SU-DHL-6 (cell line): ENCODE results near the gene ACOT4.

Experiments
- H2AFZ ChIP-seq: fragments of 200-600 bp; sonication (generic); 2 replicates; pipeline ENCODE4 v1.6.1; 2014; ENCODE audit warnings: low read depth, mild to moderate bottlenecking, moderate library complexity, mixed read lengths, antibody characterized with exemption, low read length; ENCODE audit not compliant: severe bottlenecking
- H3F3A ChIP-seq: fragments of 200-600 bp; shearing (Covaris generic); 2 replicates; pipeline ENCODE4 v1.6.0; 2016; ENCODE audit warnings: antibody characterized with exemption, mild to moderate bottlenecking; ENCODE audit not compliant: insufficient read depth
- H3K27ac ChIP-seq: fragments of 200-600 bp; sonication (generic); 2 replicates; pipeline ENCODE4 v1.5.1; 2016; ENCODE audit warnings: low read depth, mild to moderate bottlenecking, low read length, moderate library complexity, mixed read lengths
- H3K27me3 ChIP-seq: fragments of 200-600 bp; sonication (generic), shearing (Covaris generic); 2 replicates; pipeline ENCODE4 v1.6.0; 2014; ENCODE audit warnings: mild to moderate bottlenecking, low read length
- H3K36me3 ChIP-seq: fragments of 200-600 bp; sonication (generic); 2 replicates; pipeline ENCODE4 v1.6.1; 2014; ENCODE audit warnings: mild to moderate bottlenecking, low read length, mixed read lengths
- H3K4me2 ChIP-seq: fragments of 300-600, 200-600 bp; shearing (Covaris generic), sonication (generic); 2 replicates; pipeline ENCODE4 v1.6.0; 2014; ENCODE audit warnings: low read length, low read depth, mild to moderate bottlenecking; ENCODE audit not compliant: poor library complexity, severe bottlenecking
- H3K4me3 ChIP-seq: fragments of 200-600 bp; sonication (generic); 2 replicates; pipeline ENCODE4 v1.5.1; 2014; ENCODE audit warnings: antibody characterized with exemption, low read length, mild to moderate bottlenecking, mixed read lengths; ENCODE audit not compliant: insufficient read depth, poor library complexity, severe bottlenecking
- H3K79me2 ChIP-seq: fragments of 200-600 bp; sonication (generic); 2 replicates; pipeline ENCODE4 v1.6.1; 2014; ENCODE audit warnings: mild to moderate bottlenecking, low read length, moderate library complexity; ENCODE audit not compliant: insufficient read depth
- H3K9ac ChIP-seq: fragments of 200-600 bp; sonication (generic); 2 replicates; pipeline ENCODE4 v1.7.0; 2014; ENCODE audit warnings: mild to moderate bottlenecking, low read length
- H3K9me2 ChIP-seq: fragments of 200-600 bp; sonication (generic); replicated peaks from 2 replicates; pipeline ENCODE4 v1.6.1; 2014; ENCODE audit warnings: low read length; ENCODE audit not compliant: insufficient read depth
- H3K9me3 ChIP-seq: fragments of 200-600 bp; sonication (generic); 2 replicates; pipeline ENCODE4 v1.6.1; 2014; ENCODE audit warnings: low read length, mixed read lengths; ENCODE audit not compliant: insufficient read depth
- H4K20me1 ChIP-seq: fragments of 200-600 bp; sonication (generic); 2 replicates; pipeline ENCODE4 v1.6.1; 2014; ENCODE audit warnings: low read depth, mild to moderate bottlenecking, antibody characterized with exemption, low read length, moderate library complexity, mixed read lengths
- CTCF ChIP-seq: fragments of 200-600 bp; sonication (generic); IDR thresholded peaks from one replicate; pipeline ENCODE4 v1.5.1; 2017; ENCODE audit warnings: antibody characterized with exemption, mild to moderate bottlenecking, low read length, moderate library complexity; ENCODE audit not compliant: insufficient read depth, poor library complexity, severe bottlenecking
- EZH2phosphoT487 ChIP-seq: fragments of 200-600 bp; sonication (generic), shearing (Covaris generic); conservative IDR thresholded peaks from 2 replicates; pipeline ENCODE4 v1.6.1; 2018; ENCODE audit warnings: mild to moderate bottlenecking, antibody characterized with exemption, low read length, moderate library complexity, mixed read lengths

The ACOT4 gene

GRCh38 chr14:73625706-73626105, 34.0 kb downstream of the ACOT4 start:
- no peaks in the 10 kb centered on the region for H3K79me2 ChIP-seq
- H4K20me1 ChIP-seq, result no peaks in the 10 kb centered on the region
- no peak overlapping the region for H3K4me3 ChIP-seq

GRCh38 chr14:73627151-73627558, 35.5 kb downstream of the ACOT4 start:
- Histone ChIP-seq H3K4me2 (no peak overlapping the region), H3K36me3 (no peaks in the 10 kb centered on the region), H3K9me3 (no peaks in the 10 kb centered on the region), H3F3A (no peaks in the 10 kb centered on the region), H3K79me2 (no peaks in the 10 kb centered on the region), H3K27ac (no peak overlapping the region), H3K9me2 (no peaks in the 10 kb centered on the region), H3K9ac (no peak overlapping the region), H4K20me1 (no peaks in the 10 kb centered on the region), H2AFZ (no peak overlapping the region), H3K27me3 (no peaks in the 10 kb centered on the region), H3K4me3 (no peak overlapping the region)
- TF ChIP-seq CTCF, result no peak
- TF ChIP-seq EZH2phosphoT487, result no peak

More at GRCh38 chr14:73625706-73626105, 34.0 kb downstream of the ACOT4 start:
- TF ChIP-seq CTCF (no peak), EZH2phosphoT487 (no peak)
- Histone ChIP-seq H3K9me2 (no peaks in the 10 kb centered on the region), H3K4me2 (no peak overlapping the region), H3K36me3 (no peaks in the 10 kb centered on the region), H3K9me3 (no peaks in the 10 kb centered on the region), H3K9ac (no peak overlapping the region), H3K27me3 (no peaks in the 10 kb centered on the region), H3F3A (no peaks in the 10 kb centered on the region), H2AFZ (no peak overlapping the region), H3K27ac (no peak overlapping the region)

GRCh38 chr14:73630009-73630780, 38.5 kb downstream of the ACOT4 start:
- H3K79me2 ChIP-seq, result no peaks in the 10 kb centered on the region

More at GRCh38 chr14:73630009-73630780, 38.5 kb downstream of the ACOT4 start:
- Histone ChIP-seq H3K4me2 (no peak overlapping the region), H3K9me2 (no peaks in the 10 kb centered on the region), H3K27ac (no peak overlapping the region), H3K4me3 (no peak overlapping the region), H3K36me3 (no peaks in the 10 kb centered on the region), H3F3A (no peaks in the 10 kb centered on the region), H3K27me3 (no peaks in the 10 kb centered on the region), H2AFZ (no peak overlapping the region), H3K9ac (no peak overlapping the region), H3K9me3 (no peaks in the 10 kb centered on the region), H4K20me1 (no peaks in the 10 kb centered on the region)
- TF ChIP-seq CTCF, result no peak
- no peak for TF ChIP-seq EZH2phosphoT487
